ENCODE measurements around the gene PRTFDC1. TPM values are rescaled to one million over a fixed set of nuclear protein-coding genes. Genes with fewer than 3 reads are reported as not detected.
"Not testable (repeated sequence)": the region's sequence is repeated elsewhere in the genome, so short reads cannot be mapped to it uniquely, and the experiment has no call there.

The PRTFDC1 gene
- total and polyA plus RNA-seq, 2 donors from 2014 or later: 3.8 to 6.1 TPM

- H3K4me3 ChIP-seq (ENCODE audit: low read length in 3 of 3): no peak overlapping the region
- DNase-seq (peak in 1 of 5 donors; percentile 39), FAIRE-seq (no peak)
- H3K4me1 ChIP-seq (ENCODE audit: control insufficient read depth in 2 of 3, insufficient read depth in 2 of 3, low read depth in 1 of 3, low read length in 3 of 3): no peaks in the 10 kb centered on the region
- intact Hi-C loops (cut with DNase I): no loop called here
- peak overlapping the region; percentile 38 to 60 for H3K27ac ChIP-seq (ENCODE audit: low read depth in 2 of 2, low read length in 2 of 2)
- H3K9ac ChIP-seq (ENCODE audit: low read length in 3 of 3): no peak overlapping the region
- H3K27me3 ChIP-seq (ENCODE audit: control insufficient read depth, insufficient read depth, low read length): no peaks in the 10 kb centered on the region
- TF ChIP-seq CTCF (IDR thresholded peaks at IDR 0.05; ENCODE audit: borderline replicate concordance, extremely low read depth, insufficient read depth): no peak
- no peaks in the 10 kb centered on the region for H3K36me3 ChIP-seq (ENCODE audit: control insufficient read depth in 2 of 3, insufficient read depth in 3 of 3, low read length in 3 of 3)
- no peaks in the 10 kb centered on the region for H3K9me3 ChIP-seq (ENCODE audit: control insufficient read depth in 2 of 3, insufficient read depth in 1 of 3, low read length in 3 of 3)
Measured at GRCh38 chr10:24958091-24958720, 5.8 kb upstream of the PRTFDC1 start.

- DNase-seq; H3K27ac ChIP-seq (ENCODE audit: low read depth in 2 of 2, low read length in 2 of 2); intact Hi-C loops (cut with DNase I); H3K4me3 ChIP-seq (ENCODE audit: low read length in 3 of 3); H3K4me1 ChIP-seq (ENCODE audit: control insufficient read depth in 2 of 3, insufficient read depth in 2 of 3, low read depth in 1 of 3, low read length in 3 of 3); H3K27me3 ChIP-seq (ENCODE audit: control insufficient read depth, insufficient read depth, low read length); FAIRE-seq; H3K9ac ChIP-seq (ENCODE audit: low read length in 3 of 3); H3K36me3 ChIP-seq (ENCODE audit: control insufficient read depth in 2 of 3, insufficient read depth in 3 of 3, low read length in 3 of 3); H3K9me3 ChIP-seq (ENCODE audit: control insufficient read depth in 2 of 3, insufficient read depth in 1 of 3, low read length in 3 of 3): not testable (repeated sequence)
Measured at GRCh38 chr10:24957624-24958051, 5.2 kb upstream of the PRTFDC1 start.

DNA sequence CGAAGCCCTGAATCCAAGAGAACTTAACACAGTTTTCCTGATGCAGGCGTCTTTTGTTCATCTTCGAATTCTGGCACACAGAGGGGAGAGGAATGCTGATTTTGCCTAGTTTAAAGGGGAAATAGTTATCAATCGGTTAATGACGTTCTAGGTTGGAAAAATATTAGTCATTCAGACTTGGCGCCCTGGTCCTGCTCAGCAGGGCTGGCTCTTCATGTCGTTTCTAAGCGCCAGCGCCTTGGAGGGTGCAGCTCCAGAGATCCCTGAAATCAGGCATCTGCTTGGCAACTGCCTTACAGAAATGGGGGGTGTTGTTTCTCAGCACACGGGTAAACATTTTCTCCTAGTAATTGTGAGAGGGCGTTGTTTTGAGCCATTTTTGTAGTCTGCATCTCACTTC, 1.3 kb upstream of the PRTFDC1 start:
- intact Hi-C loops (cut with DNase I): no loop called here
- Histone ChIP-seq H3K9me3 (ENCODE audit: control insufficient read depth in 2 of 3, insufficient read depth in 1 of 3, low read length in 3 of 3) (no peaks in the 10 kb centered on the region), H3K27me3 (ENCODE audit: control insufficient read depth, insufficient read depth, low read length) (no peaks in the 10 kb centered on the region), H3K36me3 (ENCODE audit: control insufficient read depth in 2 of 3, insufficient read depth in 3 of 3, low read length in 3 of 3) (no peaks in the 10 kb centered on the region), H3K9ac (ENCODE audit: low read length in 3 of 3) (no peak overlapping the region), H3K4me3 (ENCODE audit: low read length in 3 of 3) (no peak overlapping the region), H3K27ac (ENCODE audit: low read depth in 2 of 2, low read length in 2 of 2) (no peak overlapping the region), H3K4me1 (ENCODE audit: control insufficient read depth in 2 of 3, insufficient read depth in 2 of 3, low read depth in 1 of 3, low read length in 3 of 3) (peaks cover 0 to 5% (median 3%) of the 10 kb centered on the region in 3 donors)
- no peak for TF ChIP-seq CTCF (IDR thresholded peaks at IDR 0.05; ENCODE audit: borderline replicate concordance, extremely low read depth, insufficient read depth)
- no peak for DNase-seq
- no peak for FAIRE-seq

DNA sequence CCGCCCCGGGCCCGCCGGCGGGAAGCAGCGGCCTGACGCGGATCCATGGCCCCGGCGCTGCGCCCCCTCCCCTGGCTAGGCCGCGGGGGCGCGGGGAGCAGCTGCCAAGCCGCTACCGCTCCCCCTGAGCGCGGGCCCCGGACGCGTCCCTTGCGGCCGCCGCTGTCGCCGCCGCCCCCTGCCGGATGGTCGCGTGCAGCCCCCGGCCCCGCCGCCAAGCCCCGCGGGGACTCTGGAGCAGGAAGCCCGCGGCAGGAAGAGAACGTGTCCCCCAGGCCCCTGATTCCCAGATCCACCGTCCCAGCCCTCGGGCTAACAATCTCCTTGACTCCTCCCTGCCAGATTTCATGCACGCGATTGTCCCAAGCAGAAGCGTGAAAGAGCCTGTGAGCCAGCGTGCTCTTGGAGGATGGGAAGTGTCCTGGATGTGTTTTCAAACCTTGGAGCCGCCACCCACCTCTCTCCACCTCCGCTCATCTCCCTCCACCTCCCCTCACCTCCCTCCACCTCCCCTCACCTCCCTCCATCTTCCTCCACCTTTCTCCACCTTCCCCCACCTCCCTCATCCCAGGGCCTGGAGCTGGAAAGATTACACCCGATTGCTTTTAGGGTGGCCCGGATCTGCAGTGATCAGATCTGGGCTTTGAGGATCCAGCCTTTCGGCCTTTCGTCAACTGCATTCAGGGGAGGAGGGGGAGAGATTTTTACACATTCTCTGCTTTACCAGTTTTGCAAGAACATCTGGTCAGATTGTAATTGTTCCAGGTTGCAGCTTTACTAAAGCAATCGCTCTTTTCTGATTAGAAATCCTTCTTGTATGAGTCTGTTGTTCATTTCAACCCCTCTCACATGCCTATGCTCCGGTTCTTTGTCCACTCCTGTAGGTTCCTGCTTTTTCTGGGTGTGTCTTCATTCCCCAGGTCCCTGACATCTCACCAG, 570 bp upstream of the PRTFDC1 start:
- Histone ChIP-seq H3K36me3 (ENCODE audit: control insufficient read depth in 2 of 3, insufficient read depth in 3 of 3, low read length in 3 of 3) (no peaks in the 10 kb centered on the region), H3K9me3 (ENCODE audit: control insufficient read depth in 2 of 3, insufficient read depth in 1 of 3, low read length in 3 of 3) (no peaks in the 10 kb centered on the region), H3K4me3 (ENCODE audit: low read length in 3 of 3) (peak overlapping the region; percentile 39 to 73 (median 64)), H3K27me3 (ENCODE audit: control insufficient read depth, insufficient read depth, low read length) (no peaks in the 10 kb centered on the region), H3K9ac (ENCODE audit: low read length in 3 of 3) (peak overlapping the region in 1 of 3 donors; percentile 53), H3K4me1 (ENCODE audit: control insufficient read depth in 2 of 3, insufficient read depth in 2 of 3, low read depth in 1 of 3, low read length in 3 of 3) (peaks cover 0 to 5% (median 3%) of the 10 kb centered on the region in 3 donors), H3K27ac (ENCODE audit: low read depth in 2 of 2, low read length in 2 of 2) (peak overlapping the region in 1 of 2 donors; percentile 13)
- peak; percentile 31 for TF ChIP-seq CTCF (IDR thresholded peaks at IDR 0.05; ENCODE audit: borderline replicate concordance, extremely low read depth, insufficient read depth)
- FAIRE-seq (no peak), DNase-seq (peak; percentile 74 to 85 (median 81))
- intact Hi-C loops (cut with DNase I): no loop called here
